ENCODE data around the gene CDH4. TPM values are rescaled to one million over a fixed set of nuclear protein-coding genes. Genes with fewer than 3 reads are reported as not detected.

Gene CDH4
- total RNA-seq, 2 donors from 2014 or later: 0.19 to 0.65 TPM

DNA sequence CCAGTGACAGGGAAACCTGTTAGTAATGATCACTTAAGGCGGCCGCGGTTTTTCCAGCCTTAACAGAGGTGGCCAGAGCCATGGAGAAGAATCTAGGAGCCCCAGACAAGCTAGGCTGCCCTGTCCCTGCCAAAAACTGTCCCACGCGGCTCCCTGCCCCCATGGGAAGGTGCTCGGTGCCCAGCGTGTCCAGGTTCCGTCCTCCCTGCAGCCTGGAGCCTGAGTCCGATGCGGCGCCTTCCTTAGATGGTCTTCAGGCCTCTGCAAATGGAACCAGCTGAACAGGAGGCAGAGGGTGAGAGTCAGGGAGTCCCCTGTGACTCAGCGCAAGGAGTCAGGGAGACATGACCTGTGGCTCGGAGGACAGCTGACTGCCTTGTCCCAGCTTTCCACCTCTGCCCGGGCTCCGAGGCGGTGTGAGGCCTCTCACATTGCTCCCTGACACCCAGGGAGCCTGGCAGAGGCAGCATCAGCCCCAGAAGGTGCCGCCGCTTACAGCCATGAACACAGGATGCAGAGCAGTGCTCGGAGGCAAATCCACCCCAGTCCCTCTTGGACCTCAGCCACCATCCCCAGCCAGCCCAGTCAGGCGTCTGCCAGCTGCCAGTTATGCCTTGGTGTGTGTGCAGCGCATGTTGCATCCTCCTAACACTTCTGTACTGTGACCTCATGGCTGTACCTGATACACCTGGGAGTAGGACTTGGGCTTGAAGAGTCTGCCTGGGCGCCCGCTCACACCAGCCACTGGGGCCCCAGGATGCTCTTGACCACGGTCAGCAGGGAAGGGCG, 377.7 kb downstream of the CDH4 start:
- intact Hi-C loops (cut with DNase I): no loop called here
- no peak for DNase-seq (ENCODE audit: low spot score)

- no peak for DNase-seq (ENCODE audit: low spot score)
- intact Hi-C loops (cut with DNase I): no loop called here
These were observed 378.3 kb downstream of the CDH4 start for GRCh38 chr20:61630391-61630650.

- intact Hi-C loops (cut with DNase I): no loop called here
- no peak for DNase-seq (ENCODE audit: low spot score)
These were observed 378.8 kb downstream of the CDH4 start for GRCh38 chr20:61630816-61631215.

- DNase-seq (ENCODE audit: low spot score): no peak
- intact Hi-C loops (cut with DNase I): no loop called here
These were observed 379.7 kb downstream of the CDH4 start for GRCh38 chr20:61631751-61632150.

DNA sequence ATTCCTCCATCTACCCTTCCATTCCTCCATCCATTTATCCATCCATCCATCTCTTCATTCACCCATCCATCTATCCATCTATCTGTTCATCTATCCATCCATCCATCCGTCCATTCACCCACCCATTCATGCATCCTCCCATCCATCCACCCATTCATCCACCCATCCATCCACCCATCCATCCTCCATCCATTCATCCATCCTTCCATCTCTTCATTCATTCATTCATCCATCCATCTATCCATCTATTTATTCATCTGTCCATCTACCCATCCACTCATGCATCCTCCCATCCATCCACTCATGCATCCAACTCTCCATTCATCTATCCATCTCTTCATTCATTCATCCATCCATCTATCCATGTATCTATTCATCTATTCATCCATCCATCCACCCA, 380.9 kb downstream of the CDH4 start:
- DNase-seq (ENCODE audit: low spot score): no peak
- intact Hi-C loops (cut with DNase I): no loop called here

DNA sequence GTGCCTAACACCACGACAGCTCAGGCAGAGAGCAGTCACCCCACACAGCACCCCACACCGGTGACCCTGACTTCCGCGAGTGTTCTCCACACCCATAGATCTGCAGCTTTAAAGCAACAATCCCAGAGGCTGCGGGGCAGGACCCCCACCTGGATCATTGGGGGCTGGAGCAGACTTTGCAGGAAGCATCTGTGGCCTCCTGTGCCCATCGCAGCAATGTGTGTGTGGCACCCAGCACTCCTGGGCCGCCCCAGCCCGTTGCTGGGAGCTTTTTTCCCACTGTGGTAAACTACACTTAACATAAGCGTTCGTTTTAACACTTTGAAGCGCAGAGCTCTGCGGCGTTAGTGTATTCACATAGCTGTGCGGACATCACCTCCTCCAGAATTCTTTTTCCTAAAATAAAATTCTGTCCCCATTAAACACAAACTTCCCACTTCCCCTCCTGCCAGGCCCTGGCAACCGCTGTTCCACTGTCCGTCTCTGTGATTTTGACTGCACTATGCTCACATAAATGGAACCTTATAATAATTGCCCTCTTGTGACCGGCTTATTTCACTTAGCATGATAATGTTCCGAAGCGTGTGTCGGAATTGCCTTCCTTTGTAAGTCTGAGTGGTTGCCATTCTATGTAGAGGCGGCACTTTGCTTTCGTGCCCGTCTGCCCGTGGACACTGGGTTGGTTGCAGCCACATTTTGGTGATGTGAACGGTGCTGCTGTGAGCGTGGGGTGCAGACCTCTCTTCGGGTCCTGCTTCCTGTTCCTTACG, 382.5 kb downstream of the CDH4 start:
- intact Hi-C loops (cut with DNase I): no loop called here
- no peak for DNase-seq (ENCODE audit: low spot score)

DNA sequence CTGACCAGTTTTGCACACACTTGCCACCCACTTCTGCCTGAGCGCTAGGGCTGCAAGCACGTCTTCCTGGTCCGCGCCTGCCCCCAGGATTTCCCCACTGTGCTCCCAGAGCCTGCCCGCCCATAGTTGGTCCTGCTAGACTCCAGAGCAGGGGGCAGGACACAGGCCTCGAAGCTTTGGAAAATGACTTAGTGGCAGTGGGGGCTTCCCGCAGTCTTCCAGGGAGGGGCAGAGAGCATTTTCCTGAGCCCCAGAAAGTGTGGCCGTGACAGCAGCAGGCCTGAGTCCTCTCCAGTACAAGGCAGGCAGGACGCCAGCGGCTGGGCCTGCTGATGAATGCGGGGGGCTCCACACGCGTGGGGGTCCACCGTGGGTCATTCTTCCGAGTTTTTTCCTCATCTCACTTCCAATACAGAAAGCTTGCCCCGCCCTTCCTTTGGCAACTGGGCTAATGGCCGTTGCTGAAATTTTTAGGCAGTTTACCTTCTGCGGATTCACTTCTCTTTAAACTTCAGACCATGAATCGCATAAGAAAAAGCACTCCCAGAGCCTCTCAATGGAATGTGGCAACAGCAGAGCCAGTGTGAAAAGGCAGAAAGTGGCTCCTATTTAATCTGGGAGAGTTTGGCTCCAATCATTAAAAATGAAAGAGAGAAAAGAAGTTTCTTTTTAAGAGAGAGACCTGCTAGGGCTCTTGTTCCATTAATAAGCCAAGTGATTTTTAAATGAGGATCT, 383.8 kb downstream of the CDH4 start:
- DNase-seq (ENCODE audit: low spot score): no peak
- intact Hi-C loops (cut with DNase I): no loop called here

DNA sequence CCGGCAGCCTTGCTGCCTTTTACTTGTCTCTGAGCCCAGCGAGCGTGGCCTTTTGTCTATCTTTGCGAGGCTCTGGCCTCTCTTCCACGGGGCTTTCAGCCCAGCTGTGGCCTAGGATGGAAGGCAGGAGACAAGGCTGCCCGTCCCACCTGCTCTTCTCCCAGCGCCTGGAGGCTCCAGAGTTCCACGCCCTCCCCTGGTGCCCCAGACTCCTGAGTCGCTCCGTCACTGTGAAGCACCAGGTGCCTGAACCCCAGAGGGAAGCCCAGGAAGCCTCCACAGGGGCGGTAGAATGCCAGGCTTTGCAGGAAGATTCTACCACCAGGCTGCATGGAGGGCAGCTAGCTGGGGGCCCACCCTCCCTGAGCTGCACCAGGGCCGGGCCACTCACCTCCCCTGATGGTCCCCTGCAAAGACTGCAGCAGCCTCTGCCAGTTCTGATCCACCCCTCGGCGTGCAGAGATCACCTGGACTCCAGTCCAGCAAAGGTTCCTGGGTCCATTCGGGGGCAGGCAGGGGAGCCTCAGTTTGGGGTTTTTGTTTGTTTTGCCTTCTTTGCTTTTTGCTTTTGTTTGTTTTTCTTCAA, 384.6 kb downstream of the CDH4 start:
- intact Hi-C loops (cut with DNase I): no loop called here
- no peak for DNase-seq (ENCODE audit: low spot score)

DNA sequence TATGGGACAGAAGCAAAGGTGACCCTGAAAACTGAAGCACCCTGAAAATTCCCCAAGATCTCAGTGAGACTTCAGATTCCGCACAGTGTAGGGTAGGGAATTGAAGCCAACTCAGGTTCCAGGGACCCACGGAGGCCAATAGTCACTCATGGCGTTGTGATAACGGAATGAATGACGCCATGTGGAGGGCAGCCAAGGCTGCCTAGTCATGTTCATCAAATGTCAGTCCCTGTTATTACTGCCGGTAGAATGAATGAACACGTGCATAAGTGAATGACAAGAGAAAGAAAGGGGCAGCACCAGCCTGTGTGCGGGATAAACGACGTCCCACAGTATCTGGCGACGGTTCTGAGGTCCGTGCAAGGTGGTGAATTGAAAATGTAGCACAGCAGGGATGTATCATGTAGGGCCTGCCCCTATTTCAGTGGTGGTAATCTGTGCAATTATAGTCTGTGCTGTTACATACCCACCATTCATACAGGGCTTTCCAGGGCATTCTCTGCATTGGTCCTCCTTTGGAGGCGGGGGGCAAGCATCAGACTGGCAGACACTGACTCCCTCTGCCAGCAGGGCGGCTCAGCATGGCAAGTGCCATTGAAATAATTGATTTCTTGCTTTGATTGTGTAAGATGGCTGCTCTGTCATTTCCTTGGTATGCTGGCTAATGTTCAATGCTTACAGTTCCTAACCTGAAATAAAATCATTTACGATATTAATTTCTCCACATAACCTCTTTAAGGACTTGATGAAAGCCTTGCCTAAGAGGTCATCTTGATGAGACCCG, 386.9 kb downstream of the CDH4 start:
- intact Hi-C loops (cut with DNase I): no loop called here
- no peak for DNase-seq (ENCODE audit: low spot score)

DNA sequence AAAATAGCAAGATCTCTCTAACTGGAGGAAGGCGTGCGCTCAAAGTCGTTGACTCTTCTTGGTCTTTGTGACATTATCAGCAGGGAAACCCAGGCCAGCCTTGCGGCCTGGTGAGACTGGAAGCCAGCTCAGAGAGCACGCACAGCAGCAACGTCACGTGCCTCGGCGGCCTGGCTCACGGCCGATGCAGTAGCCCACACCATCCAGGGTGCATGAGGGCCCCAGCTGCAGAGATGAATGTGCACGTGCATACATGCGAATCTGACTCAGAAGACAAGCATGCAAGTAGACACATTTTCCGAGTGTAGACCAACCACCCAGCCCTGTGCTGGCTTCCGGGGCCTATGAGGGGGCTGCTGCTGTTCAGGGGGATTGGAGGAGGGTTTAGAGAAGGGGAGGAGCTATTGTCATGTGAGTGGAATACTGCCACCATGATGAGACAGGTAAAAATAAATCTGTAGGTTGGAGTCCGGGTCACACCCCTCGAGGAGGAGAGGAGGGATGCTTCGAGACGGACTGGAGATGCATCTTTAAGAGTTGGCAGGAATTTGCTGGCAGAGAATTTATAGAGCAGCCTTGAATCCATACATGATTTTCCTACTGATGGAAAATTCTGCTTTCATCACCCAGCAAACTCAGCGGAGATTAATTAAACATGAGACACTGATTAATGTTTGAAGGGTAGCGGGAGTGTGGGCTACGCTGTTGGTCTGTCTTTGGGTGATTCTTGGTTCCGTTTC, 388.2 kb downstream of the CDH4 start:
- intact Hi-C loops (cut with DNase I): no loop called here
- no peak for DNase-seq (ENCODE audit: low spot score)

DNA sequence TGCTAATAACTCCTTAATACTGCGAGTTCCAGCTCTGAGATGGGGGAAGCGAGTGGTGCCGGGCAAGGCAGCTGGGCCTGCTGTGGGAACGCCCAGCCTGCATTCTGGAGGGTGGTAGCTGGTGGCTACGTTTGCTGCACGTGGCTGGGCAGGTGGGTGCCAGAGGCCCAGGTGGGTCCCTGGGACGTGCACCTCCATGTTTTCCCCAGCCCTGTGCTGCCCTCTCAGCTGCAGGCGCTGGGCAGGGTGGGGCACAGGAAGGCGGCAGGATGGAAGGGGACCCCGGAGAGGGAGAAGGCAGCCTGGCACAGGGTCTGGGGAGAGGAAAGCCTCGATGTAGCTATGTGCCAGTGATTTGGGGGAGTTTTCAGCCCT, 388.8 kb downstream of the CDH4 start:
- intact Hi-C loops (cut with DNase I): no loop called here
- DNase-seq (ENCODE audit: low spot score): no peak

GRCh38 chr20:61643656-61644377, 391.8 kb downstream of the CDH4 start:
- no peak for DNase-seq (ENCODE audit: low spot score)
- intact Hi-C loops (cut with DNase I): no loop called here

GRCh38 chr20:61644378-61645076, 392.5 kb downstream of the CDH4 start:
- intact Hi-C loops (cut with DNase I): no loop called here
- DNase-seq (ENCODE audit: low spot score): no peak

DNA sequence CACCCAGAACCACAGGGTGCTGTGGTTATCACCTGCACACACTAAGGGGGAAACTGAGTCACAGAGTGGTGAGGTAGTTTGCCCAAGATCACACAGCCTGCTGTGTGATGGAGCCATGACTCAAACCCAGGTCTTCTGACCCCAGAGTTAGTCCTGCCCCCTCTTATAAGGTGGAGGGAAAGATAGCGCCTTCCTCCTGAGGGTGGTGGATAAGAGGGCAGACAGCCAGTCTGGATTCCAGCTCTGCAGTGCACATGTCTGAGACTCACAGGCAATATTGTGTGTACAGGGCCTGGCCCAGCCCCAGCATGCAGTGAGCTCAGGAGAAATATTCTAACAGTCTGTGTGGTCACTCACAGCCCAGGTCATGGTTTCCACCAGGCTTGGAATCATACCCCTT, 393.7 kb downstream of the CDH4 start:
- no peak for DNase-seq (ENCODE audit: low spot score)
- intact Hi-C loops (cut with DNase I): no loop called here

- intact Hi-C loops (cut with DNase I): no loop called here
These were observed 394.4 kb downstream of the CDH4 start for GRCh38 chr20:61646453-61646852.

GRCh38 chr20:61646986-61647385, 394.9 kb downstream of the CDH4 start:
- intact Hi-C loops (cut with DNase I): no loop called here
- DNase-seq (ENCODE audit: low spot score): no peak

More at GRCh38 chr20:61646453-61646852, 394.4 kb downstream of the CDH4 start:
- no peak for DNase-seq (ENCODE audit: low spot score)

- intact Hi-C loops (cut with DNase I): no loop called here
- DNase-seq (ENCODE audit: low spot score): no peak
These were observed 395.6 kb downstream of the CDH4 start for GRCh38 chr20:61647702-61648101.

Data from posterior vena cava (tissue), 2 donors.